Measurements from ENCODE around the gene NQO1. TPM values are rescaled to one million over a fixed set of nuclear protein-coding genes. Genes with fewer than 3 reads are reported as not detected.

NQO1 gene
- total RNA-seq, 3 donors from 2014 or later (not counting 1 experiment from before 2014, with no cell fraction given): 4.0 to 4.8 (median 4.5) TPM

- TF ChIP-seq, protein P1, sequence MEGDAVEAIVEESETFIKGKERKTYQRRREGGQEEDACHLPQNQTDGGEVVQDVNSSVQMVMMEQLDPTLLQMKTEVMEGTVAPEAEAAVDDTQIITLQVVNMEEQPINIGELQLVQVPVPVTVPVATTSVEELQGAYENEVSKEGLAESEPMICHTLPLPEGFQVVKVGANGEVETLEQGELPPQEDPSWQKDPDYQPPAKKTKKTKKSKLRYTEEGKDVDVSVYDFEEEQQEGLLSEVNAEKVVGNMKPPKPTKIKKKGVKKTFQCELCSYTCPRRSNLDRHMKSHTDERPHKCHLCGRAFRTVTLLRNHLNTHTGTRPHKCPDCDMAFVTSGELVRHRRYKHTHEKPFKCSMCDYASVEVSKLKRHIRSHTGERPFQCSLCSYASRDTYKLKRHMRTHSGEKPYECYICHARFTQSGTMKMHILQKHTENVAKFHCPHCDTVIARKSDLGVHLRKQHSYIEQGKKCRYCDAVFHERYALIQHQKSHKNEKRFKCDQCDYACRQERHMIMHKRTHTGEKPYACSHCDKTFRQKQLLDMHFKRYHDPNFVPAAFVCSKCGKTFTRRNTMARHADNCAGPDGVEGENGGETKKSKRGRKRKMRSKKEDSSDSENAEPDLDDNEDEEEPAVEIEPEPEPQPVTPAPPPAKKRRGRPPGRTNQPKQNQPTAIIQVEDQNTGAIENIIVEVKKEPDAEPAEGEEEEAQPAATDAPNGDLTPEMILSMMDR (IDR thresholded peaks at IDR 0.05): no peak
- peaks cover 0 to 7% of the 10 kb centered on the region in 2 donors for H3K4me1 Mint-ChIP-seq
- no peak for DNase-seq
- no peaks in the 10 kb centered on the region for H3K27me3 ChIP-seq (ENCODE audit: control insufficient read depth, insufficient read depth, low read length)
- 96% methylated on average over 12 of the region's 12 CpGs for WGBS (ENCODE audit: insufficient coverage)
- H3K27ac Mint-ChIP-seq: no peak overlapping the region
- H3K4me1 ChIP-seq (ENCODE audit: control insufficient read depth, insufficient read depth, low read length): no peaks in the 10 kb centered on the region
- no peak overlapping the region for H3K4me3 ChIP-seq (ENCODE audit: low read length)
- H3K36me3 ChIP-seq (ENCODE audit: control insufficient read depth, insufficient read depth, low read length): peaks cover 5% of the 10 kb centered on the region
- no peak overlapping the region for H3K27ac ChIP-seq (ENCODE audit: low read length)
- H3K4me3 Mint-ChIP-seq: no peak overlapping the region
- H3K9me3 ChIP-seq (ENCODE audit: control insufficient read depth, insufficient read depth, low read length): no peaks in the 10 kb centered on the region
- ATAC-seq: no peak
- intact Hi-C loops (cut with micrococcal nuclease): no loop called here
- no peaks in the 10 kb centered on the region for H3K9me3 Mint-ChIP-seq
- H3K36me3 Mint-ChIP-seq: no peaks in the 10 kb centered on the region
- H3K27me3 Mint-ChIP-seq (ENCODE audit: low read depth in 2 of 2): no peaks in the 10 kb centered on the region
These were observed 15.1 kb downstream of the NQO1 start for GRCh38 chr16:69711115-69711740.

- Histone ChIP-seq H3K27me3 (ENCODE audit: control insufficient read depth, insufficient read depth, low read length) (no peaks in the 10 kb centered on the region), H3K4me1 (ENCODE audit: control insufficient read depth, insufficient read depth, low read length) (no peaks in the 10 kb centered on the region), H3K36me3 (ENCODE audit: control insufficient read depth, insufficient read depth, low read length) (peaks cover 6% of the 10 kb centered on the region), H3K27ac (ENCODE audit: low read length) (no peak overlapping the region), H3K9me3 (ENCODE audit: control insufficient read depth, insufficient read depth, low read length) (no peaks in the 10 kb centered on the region), H3K4me3 (ENCODE audit: low read length) (no peak overlapping the region)
- peak in 2 of 3 donors; percentile 62 to 70 for ATAC-seq
- no peaks in the 10 kb centered on the region for H3K27me3 Mint-ChIP-seq (ENCODE audit: low read depth in 2 of 2)
- H3K27ac Mint-ChIP-seq: peak overlapping the region; percentile 32 to 65
- no peaks in the 10 kb centered on the region for H3K36me3 Mint-ChIP-seq
- DNase-seq: peak in 1 of 2 donors; percentile 81
- TF ChIP-seq, protein P1 (IDR thresholded peaks at IDR 0.05): peak; percentile 77
- 65% methylated on average over 5 of the region's 5 CpGs for WGBS (ENCODE audit: insufficient coverage)
- no peak overlapping the region for H3K4me3 Mint-ChIP-seq
- H3K9me3 Mint-ChIP-seq: no peaks in the 10 kb centered on the region
- H3K4me1 Mint-ChIP-seq: peaks cover 0 to 7% of the 10 kb centered on the region in 2 donors
- intact Hi-C loops (cut with micrococcal nuclease): loop anchor here (1.0 to 10.0 kb wide), 2 partner anchors 45 to 945 kb away; partner anchors contain the start of gene NOB1
These were observed 16.8 kb downstream of the NQO1 start for GRCh38 chr16:69709456-69710084.

GRCh38 chr16:69707920-69708683, 18.3 kb downstream of the NQO1 start:
- WGBS (ENCODE audit: insufficient coverage): 94% methylated on average over 10 of the region's 10 CpGs
- no peaks in the 10 kb centered on the region for H3K27me3 Mint-ChIP-seq (ENCODE audit: low read depth in 2 of 2)
- Histone ChIP-seq H3K4me3 (ENCODE audit: low read length) (no peak overlapping the region), H3K4me1 (ENCODE audit: control insufficient read depth, insufficient read depth, low read length) (no peaks in the 10 kb centered on the region), H3K27me3 (ENCODE audit: control insufficient read depth, insufficient read depth, low read length) (no peaks in the 10 kb centered on the region), H3K36me3 (ENCODE audit: control insufficient read depth, insufficient read depth, low read length) (peaks cover 13% of the 10 kb centered on the region), H3K27ac (ENCODE audit: low read length) (no peak overlapping the region), H3K9me3 (ENCODE audit: control insufficient read depth, insufficient read depth, low read length) (no peaks in the 10 kb centered on the region)
- intact Hi-C loops (cut with micrococcal nuclease): loop anchor here (10.0 kb wide), 1 partner anchor 947 kb away; no protein-coding TSS in a partner anchor
- peak overlapping the region in 1 of 2 donors; percentile 33 for H3K27ac Mint-ChIP-seq
- TF ChIP-seq, protein P1 (IDR thresholded peaks at IDR 0.05): no peak
- H3K36me3 Mint-ChIP-seq: no peaks in the 10 kb centered on the region
- ATAC-seq (no peak), DNase-seq (no peak)
- peaks cover 0 to 7% of the 10 kb centered on the region in 2 donors for H3K4me1 Mint-ChIP-seq
- H3K9me3 Mint-ChIP-seq: no peaks in the 10 kb centered on the region
- H3K4me3 Mint-ChIP-seq: no peak overlapping the region

Data from natural killer cell (primary cell).